ACC112 (cell line): ENCODE measurements around the gene CSMD2.

Experiments used
- H2AFZ ChIP-seq: fragments of 200-600 bp; sonication (generic); one replicate; pipeline ENCODE4 v1.6.0; 2017; ENCODE audit warnings: antibody characterized with exemption, low read length; ENCODE audit not compliant: unreplicated experiment
- H3K27ac ChIP-seq: fragments of 200-600 bp; sonication (generic); 2 replicates; pipeline ENCODE4 v1.5.1; 2014; ENCODE audit warnings: low read depth, mild to moderate bottlenecking, antibody characterized with exemption, low read length, moderate library complexity
- H3K27me3 ChIP-seq: fragments of 200-600 bp; sonication (generic); 2 replicates; pipeline ENCODE4 v1.6.1; 2014; ENCODE audit warnings: mild to moderate bottlenecking, antibody characterized with exemption, low read length, moderate library complexity, mixed read lengths; ENCODE audit not compliant: insufficient read depth
- H3K36me3 ChIP-seq: fragments of 200-600 bp; sonication (generic); 2 replicates; pipeline ENCODE4 v1.6.1; 2016; ENCODE audit warnings: mild to moderate bottlenecking, antibody characterized with exemption, low read length, moderate library complexity, mixed read lengths; ENCODE audit not compliant: insufficient read depth
- H3K4me1 ChIP-seq: fragments of 200-600 bp; sonication (generic); one replicate; pipeline ENCODE4 v1.6.1; 2016; ENCODE audit warnings: low read length, mixed read lengths; ENCODE audit not compliant: insufficient read depth, unreplicated experiment, control insufficient read depth
- H3K4me3 ChIP-seq: fragments of 200-600 bp; sonication (generic); 2 replicates; pipeline ENCODE4 v1.5.1; 2014; ENCODE audit warnings: mild to moderate bottlenecking, low read depth, low read length
- H3K79me2 ChIP-seq: fragments of 200-600 bp; sonication (generic); one replicate; pipeline ENCODE4 v1.6.0; 2016; ENCODE audit warnings: low read length; ENCODE audit not compliant: control insufficient read depth, unreplicated experiment, insufficient read depth

The CSMD2 gene

DNA sequence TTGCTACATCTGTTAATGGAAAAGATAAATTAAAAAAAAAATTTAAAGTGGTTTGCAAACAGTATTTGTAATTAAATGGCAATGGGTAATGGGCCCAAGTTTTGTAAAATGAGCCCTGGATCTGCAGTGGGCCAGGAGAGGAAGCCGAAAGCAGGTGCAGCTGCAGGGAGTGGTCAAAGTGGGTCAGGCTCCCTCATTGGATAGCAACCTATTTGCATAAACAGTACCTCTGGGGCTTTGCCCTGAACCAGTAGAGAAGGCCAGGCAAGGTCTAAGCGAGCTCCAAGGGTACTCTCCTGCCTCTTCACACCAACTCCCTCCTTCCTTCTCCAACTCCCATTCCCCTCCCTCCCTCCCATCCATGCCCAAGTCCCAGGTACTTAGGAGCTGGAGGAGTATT is 162.2 kb downstream of the CSMD2 start:
- Histone ChIP-seq H3K4me1 (no peaks in the 10 kb centered on the region), H3K79me2 (no peaks in the 10 kb centered on the region), H3K4me3 (no peak overlapping the region), H2AFZ (no peak overlapping the region), H3K27me3 (no peaks in the 10 kb centered on the region), H3K27ac (no peak overlapping the region), H3K36me3 (no peaks in the 10 kb centered on the region)

DNA sequence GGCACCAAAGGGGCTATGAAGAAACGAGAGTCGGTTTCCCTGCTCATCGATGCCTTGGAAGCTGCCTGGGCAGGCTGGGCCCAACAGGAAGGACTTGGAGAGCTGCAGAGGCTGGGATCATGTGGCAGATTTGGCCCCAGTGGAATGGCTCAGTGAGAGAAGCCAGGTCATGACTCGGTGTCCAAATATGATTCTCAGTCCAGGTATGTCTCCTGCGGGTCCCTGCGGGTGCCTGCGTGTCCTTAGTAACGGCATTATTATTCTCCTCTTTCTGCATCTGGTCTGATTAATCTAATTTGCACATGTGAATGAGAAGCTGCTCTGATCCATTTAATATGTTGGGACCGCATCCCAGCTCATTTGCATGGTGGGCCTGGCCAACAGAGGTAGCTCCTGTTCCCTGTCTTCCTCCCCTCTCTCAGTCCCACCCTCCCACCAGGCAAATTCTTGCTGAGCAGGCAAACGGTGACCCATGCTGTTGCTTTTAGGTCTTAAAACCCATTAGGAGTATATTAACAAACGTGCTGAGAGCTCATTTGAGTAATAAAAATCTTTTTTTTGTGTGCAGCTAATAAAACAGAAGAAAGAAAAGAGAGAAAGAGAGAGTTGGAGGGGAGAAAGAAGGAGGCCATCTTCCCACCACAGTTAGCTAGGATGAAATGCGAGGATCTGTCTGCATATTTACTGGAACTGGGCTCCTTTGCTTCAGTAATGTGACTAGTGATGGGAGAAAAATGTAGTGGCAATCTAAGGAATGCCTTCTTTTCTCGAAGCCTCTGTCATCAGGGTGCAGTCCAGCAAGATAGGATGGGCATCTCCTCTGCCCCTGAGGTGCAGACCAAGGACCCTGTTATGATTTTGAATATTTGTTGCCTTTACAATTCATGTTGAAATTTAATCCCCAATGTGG is 167.6 kb downstream of the CSMD2 start:
- Histone ChIP-seq H3K4me3 (no peak overlapping the region), H2AFZ (no peak overlapping the region), H3K27ac (no peak overlapping the region), H3K27me3 (no peaks in the 10 kb centered on the region), H3K36me3 (no peaks in the 10 kb centered on the region), H3K4me1 (no peaks in the 10 kb centered on the region), H3K79me2 (no peaks in the 10 kb centered on the region)

- Histone ChIP-seq H3K27me3 (no peaks in the 10 kb centered on the region), H3K4me1 (no peaks in the 10 kb centered on the region), H3K4me3 (no peak overlapping the region), H3K79me2 (no peaks in the 10 kb centered on the region), H3K27ac (no peak overlapping the region), H3K36me3 (no peaks in the 10 kb centered on the region), H2AFZ (no peak overlapping the region)
Measured at GRCh38 chr1:33996281-33996680, 168.7 kb downstream of the CSMD2 start.

GRCh38 chr1:33993301-33993700 is 171.7 kb downstream of the CSMD2 start:
- Histone ChIP-seq H3K4me1 (no peaks in the 10 kb centered on the region), H3K79me2 (no peaks in the 10 kb centered on the region), H2AFZ (no peak overlapping the region), H3K27ac (no peak overlapping the region), H3K27me3 (no peaks in the 10 kb centered on the region), H3K4me3 (no peak overlapping the region), H3K36me3 (no peaks in the 10 kb centered on the region)

DNA sequence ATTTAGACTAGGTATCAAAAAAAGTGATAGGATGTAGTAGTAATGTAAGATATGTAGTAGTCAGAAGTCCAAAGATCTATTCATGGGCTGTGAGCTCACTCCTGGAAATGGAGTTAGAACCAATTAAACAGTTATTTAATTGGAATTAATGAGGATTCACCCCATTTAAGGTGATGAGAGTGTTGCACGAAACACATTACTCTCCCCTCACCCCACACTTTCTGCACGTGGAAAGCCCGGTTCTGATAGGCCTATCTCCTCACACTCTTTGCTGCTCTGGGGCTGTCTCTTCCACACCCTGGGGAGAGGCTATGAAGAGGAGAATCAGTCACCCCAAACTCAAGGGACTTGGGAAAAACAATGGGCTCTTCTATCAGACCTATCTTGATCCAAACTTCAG is 174.7 kb downstream of the CSMD2 start:
- H3K36me3 ChIP-seq, result no peaks in the 10 kb centered on the region
- H3K27ac ChIP-seq, result no peak overlapping the region
- H3K79me2 ChIP-seq, result no peaks in the 10 kb centered on the region

DNA sequence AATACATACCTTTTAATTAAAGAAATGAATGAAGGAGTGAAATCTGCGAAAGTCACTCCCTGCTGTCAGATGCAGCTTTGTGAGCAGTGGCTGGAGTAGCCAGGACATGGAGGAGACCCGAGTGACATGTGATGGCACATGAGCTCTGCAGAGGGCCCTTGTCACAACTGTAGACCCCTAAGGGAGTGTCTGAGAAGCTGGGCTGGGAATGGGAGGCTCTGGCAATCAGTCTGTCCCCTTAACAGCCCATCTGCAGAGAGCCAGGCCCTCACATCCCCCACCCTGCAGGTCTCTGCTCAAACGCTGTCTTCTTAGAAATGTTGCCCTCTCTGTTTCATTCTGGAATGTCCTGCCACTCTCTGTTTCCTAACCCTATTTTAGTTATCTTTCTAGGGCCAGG is 176.9 kb downstream of the CSMD2 start:
- Histone ChIP-seq H2AFZ (no peak overlapping the region), H3K4me3 (no peak overlapping the region), H3K27me3 (no peaks in the 10 kb centered on the region), H3K27ac (no peak overlapping the region), H3K4me1 (no peaks in the 10 kb centered on the region), H3K36me3 (no peaks in the 10 kb centered on the region), H3K79me2 (no peaks in the 10 kb centered on the region)

More for the DNA sequence above, 174.7 kb downstream of the CSMD2 start:
- Histone ChIP-seq H2AFZ (no peak overlapping the region), H3K27me3 (no peaks in the 10 kb centered on the region), H3K4me1 (no peaks in the 10 kb centered on the region), H3K4me3 (no peak overlapping the region)

GRCh38 chr1:33986390-33987095 is 178.5 kb downstream of the CSMD2 start:
- Histone ChIP-seq H3K36me3 (no peaks in the 10 kb centered on the region), H2AFZ (no peak overlapping the region), H3K27ac (no peak overlapping the region), H3K27me3 (no peaks in the 10 kb centered on the region), H3K79me2 (no peaks in the 10 kb centered on the region), H3K4me3 (no peak overlapping the region), H3K4me1 (no peaks in the 10 kb centered on the region)

DNA sequence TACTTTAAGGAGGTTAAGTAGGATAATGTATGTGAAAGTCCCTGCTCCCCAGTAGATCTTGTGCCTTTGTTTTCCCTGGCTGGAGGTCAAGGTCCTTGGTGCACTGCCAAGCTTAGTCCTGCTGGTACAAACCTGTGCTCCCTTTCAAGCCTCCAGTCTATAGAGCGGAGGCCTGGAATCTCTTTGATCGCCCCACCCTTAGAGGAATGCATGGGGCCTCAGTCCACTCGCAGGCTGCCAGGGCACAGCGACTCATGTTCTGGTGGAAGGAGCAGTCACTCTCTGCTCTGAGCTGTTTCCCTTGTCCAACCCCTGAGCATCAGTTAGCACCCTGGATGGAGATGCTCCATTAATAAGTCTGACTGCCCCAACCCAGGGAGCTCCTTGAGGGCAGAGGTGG is 179.4 kb downstream of the CSMD2 start:
- Histone ChIP-seq H3K36me3 (no peaks in the 10 kb centered on the region), H3K27me3 (no peaks in the 10 kb centered on the region), H3K79me2 (no peaks in the 10 kb centered on the region), H3K4me3 (no peak overlapping the region), H3K4me1 (no peaks in the 10 kb centered on the region), H2AFZ (no peak overlapping the region), H3K27ac (no peak overlapping the region)

- Histone ChIP-seq H3K27ac (no peak overlapping the region), H2AFZ (no peak overlapping the region), H3K27me3 (no peaks in the 10 kb centered on the region)
Measured at GRCh38 chr1:33984906-33985565, 180.0 kb downstream of the CSMD2 start.

DNA sequence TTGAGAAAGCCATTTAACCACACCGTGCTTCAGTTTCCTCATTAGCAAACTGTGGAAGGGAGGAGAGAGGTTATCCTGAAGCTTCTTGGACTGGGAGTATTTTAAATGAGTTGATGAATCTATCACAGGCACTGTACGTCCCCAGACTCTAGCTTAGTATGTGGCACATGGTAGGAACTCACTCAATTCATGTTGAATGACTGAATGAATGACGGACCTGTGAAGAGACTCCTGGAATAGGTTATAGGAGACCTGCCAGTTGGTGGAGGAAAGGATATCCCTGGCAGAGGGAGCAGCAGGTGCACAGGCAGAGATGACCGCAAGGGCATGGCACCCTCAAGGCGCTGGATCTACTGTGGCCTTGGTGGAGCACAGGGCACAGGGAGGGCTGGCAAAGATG is 182.6 kb downstream of the CSMD2 start:
- H3K4me3 ChIP-seq, result no peak overlapping the region
- H3K27ac ChIP-seq, result no peak overlapping the region
- H3K4me1 ChIP-seq, result no peaks in the 10 kb centered on the region
- H3K36me3 ChIP-seq, result no peaks in the 10 kb centered on the region
- no peaks in the 10 kb centered on the region for H3K79me2 ChIP-seq
- H2AFZ ChIP-seq, result no peak overlapping the region
- no peaks in the 10 kb centered on the region for H3K27me3 ChIP-seq

More at GRCh38 chr1:33984906-33985565, 180.0 kb downstream of the CSMD2 start:
- Histone ChIP-seq H3K79me2 (no peaks in the 10 kb centered on the region), H3K4me3 (no peak overlapping the region), H3K4me1 (no peaks in the 10 kb centered on the region), H3K36me3 (no peaks in the 10 kb centered on the region)
